Choroid plexus epithelial cell (primary cell): ENCODE data around the gene NAB2.
"Not testable (repeated sequence)": the region's sequence is repeated elsewhere in the genome, so short reads cannot be mapped to it uniquely, and the experiment has no call there.

ENCODE experiments used
- DNase-seq: peaks from one replicate; pipeline ENCODE4 v3.0.0-alpha.2; 2010; ENCODE audit warnings: low read depth
- H3K4me3 ChIP-seq: 2 replicates; pipeline ENCODE4 v1.5.1; 2011; ENCODE audit warnings: low read depth, mild to moderate bottlenecking, control low read depth, low read length, moderate library complexity
- CTCF ChIP-seq: conservative IDR thresholded peaks from 2 replicates; pipeline ENCODE4 v1.5.1; 2011; ENCODE audit warnings: low read depth, mild to moderate bottlenecking, control low read depth, inconsistent platforms, low read length, moderate library complexity

Gene NAB2

GRCh38 chr12:57051011-57051410 is 37.9 kb upstream of the NAB2 start:
- no peak for TF ChIP-seq CTCF
- no peak for DNase-seq
- no peak overlapping the region for H3K4me3 ChIP-seq

- not testable (repeated sequence) for DNase-seq, H3K4me3 ChIP-seq
Measured at GRCh38 chr12:57053146-57053545, 35.8 kb upstream of the NAB2 start.

GRCh38 chr12:57053901-57054300 is 35.0 kb upstream of the NAB2 start:
- not testable (repeated sequence) for DNase-seq, H3K4me3 ChIP-seq

- H3K4me3 ChIP-seq, result no peak overlapping the region
- no peak for TF ChIP-seq CTCF
- DNase-seq, result no peak
Measured at GRCh38 chr12:57055824-57056223, 33.1 kb upstream of the NAB2 start.

- TF ChIP-seq CTCF, result no peak
- no peak for DNase-seq
- H3K4me3 ChIP-seq, result no peak overlapping the region
Measured at GRCh38 chr12:57057067-57057751, 31.7 kb upstream of the NAB2 start.

- no peak for TF ChIP-seq CTCF
- H3K4me3 ChIP-seq, result no peak overlapping the region
- DNase-seq, result no peak
Measured at GRCh38 chr12:57058454-57058853, 30.5 kb upstream of the NAB2 start.

- no peak for TF ChIP-seq CTCF
- H3K4me3 ChIP-seq, result no peak overlapping the region
- DNase-seq, result no peak
Measured at GRCh38 chr12:57063991-57064685, 24.8 kb upstream of the NAB2 start.

GRCh38 chr12:57066245-57066644 is 22.7 kb upstream of the NAB2 start:
- TF ChIP-seq CTCF, result no peak
- DNase-seq, result no peak
- no peak overlapping the region for H3K4me3 ChIP-seq
